Neuronal stem cell (in vitro differentiated cells): ENCODE measurements around the gene NLRP2B.

Experiments
- DNase-seq: peaks from one replicate; pipeline ENCODE4 v3.0.0-alpha.2; 2013; ENCODE audit warnings: low spot score
- H2AFZ ChIP-seq: one replicate; pipeline ENCODE4 v1.6.1; 2013; ENCODE audit warnings: mild to moderate bottlenecking, low read length, inconsistent platforms
- H2AK5ac ChIP-seq: 2 replicates; pipeline ENCODE4 v1.6.1; 2013; ENCODE audit warnings: low read depth, mild to moderate bottlenecking, inconsistent platforms, low read length, moderate library complexity, mixed read lengths
- H2BK120ac ChIP-seq: 2 replicates; pipeline ENCODE4 v1.6.1; 2013; ENCODE audit warnings: low read depth, mild to moderate bottlenecking, inconsistent platforms, low read length, moderate library complexity, mixed read lengths
- H2BK12ac ChIP-seq: one replicate; pipeline ENCODE4 v1.6.1; 2013; ENCODE audit warnings: low read length, inconsistent platforms
- H2BK15ac ChIP-seq: 2 replicates; pipeline ENCODE4 v1.6.1; 2013; ENCODE audit warnings: mild to moderate bottlenecking, low read length, inconsistent platforms, mixed read lengths
- H2BK5ac ChIP-seq: one replicate; pipeline ENCODE4 v1.6.1; 2013; ENCODE audit warnings: inconsistent platforms, mild to moderate bottlenecking, low read length, moderate library complexity
- H3K14ac ChIP-seq: one replicate; pipeline ENCODE4 v1.6.1; 2013; ENCODE audit warnings: low read length, inconsistent platforms
- H3K18ac ChIP-seq: 2 replicates; pipeline ENCODE4 v1.6.1; 2013; ENCODE audit warnings: low read length, inconsistent platforms
- H3K23ac ChIP-seq: 2 replicates; pipeline ENCODE4 v1.6.1; 2013; ENCODE audit warnings: low read depth, mild to moderate bottlenecking, mixed read lengths, low read length, inconsistent platforms; ENCODE audit not compliant: poor library complexity
- H3K27ac ChIP-seq: replicated peaks from 3 replicates; pipeline ENCODE4 v1.5.1; 2013; ENCODE audit warnings: low read length, inconsistent platforms
- H3K27me3 ChIP-seq, 3 experiments: 2 replicates each; pipeline ENCODE4 v1.6.1; 2013; ENCODE audit warnings: low read length in 3 of 3, mild to moderate bottlenecking in 2 of 3, inconsistent platforms in 1 of 3, low read depth in 1 of 3, mixed read lengths in 1 of 3, moderate library complexity in 1 of 3; ENCODE audit not compliant: control insufficient read depth in 3 of 3, insufficient read depth in 3 of 3
- H3K36me3 ChIP-seq, 2 donors: replicated peaks in 1 of 2; 2 replicates each; pipeline ENCODE4 v1.6.1; 2013; ENCODE audit warnings: low read length in 2 of 2; ENCODE audit not compliant: control insufficient read depth in 2 of 2, insufficient read depth in 2 of 2
- H3K4ac ChIP-seq: 2 replicates; pipeline ENCODE4 v1.6.1; 2013; ENCODE audit warnings: inconsistent platforms, mild to moderate bottlenecking, low read length, moderate library complexity
- H3K4me1 ChIP-seq, 2 donors: 1 replicate in 1 of 2; 2 replicates in 1 of 2; pipeline ENCODE4 v1.6.1; 2013; ENCODE audit warnings: low read length in 2 of 2, low read depth in 1 of 2; ENCODE audit not compliant: control insufficient read depth in 2 of 2, insufficient read depth in 1 of 2
- H3K4me2 ChIP-seq: one replicate; pipeline ENCODE4 v1.6.1; 2013; ENCODE audit warnings: mild to moderate bottlenecking, low read length, inconsistent platforms; ENCODE audit not compliant: insufficient read depth, poor library complexity, severe bottlenecking
- H3K4me3 ChIP-seq, 2 donors: 2 replicates each; pipeline ENCODE4 v1.5.1; 2013; ENCODE audit warnings: low read length in 2 of 2, mild to moderate bottlenecking in 2 of 2, inconsistent platforms in 1 of 2, moderate library complexity in 1 of 2
- H3K79me1 ChIP-seq: one replicate; pipeline ENCODE4 v1.6.1; 2013; ENCODE audit warnings: low read depth, mild to moderate bottlenecking, inconsistent platforms, low read length, moderate library complexity
- H3K9ac ChIP-seq: one replicate; pipeline ENCODE4 v1.6.1; 2013; ENCODE audit warnings: mild to moderate bottlenecking, low read depth, low read length, inconsistent platforms; ENCODE audit not compliant: poor library complexity
- H3K9me3 ChIP-seq, 2 donors: replicated peaks in 1 of 2; 2 replicates each; pipeline versions ENCODE3 to v1.6.1; 2013; ENCODE audit warnings: low read length in 2 of 2, mild to moderate bottlenecking in 2 of 2, inconsistent platforms in 1 of 2, low read depth in 1 of 2, mixed read lengths in 1 of 2, moderate library complexity in 1 of 2; ENCODE audit not compliant: control insufficient read depth in 2 of 2, insufficient read depth in 1 of 2
- H4K8ac ChIP-seq: one replicate; pipeline ENCODE4 v1.6.1; 2013; ENCODE audit warnings: low read depth, mild to moderate bottlenecking, inconsistent platforms, low read length, moderate library complexity
- H4K91ac ChIP-seq: one replicate; pipeline ENCODE4 v1.6.1; 2013; ENCODE audit warnings: low read length, low read depth, mild to moderate bottlenecking, inconsistent platforms; ENCODE audit not compliant: poor library complexity
- WGBS, 2 donors: extraction: QIAGEN DNeasy Blood & Tissue Kit; methylation state at CpG; one replicate each; pipeline ENCODE4 v1.1.7; 2013; ENCODE audit warnings: missing lambda C conversion rate in 2 of 2, mixed read lengths in 1 of 2; ENCODE audit not compliant: insufficient read length in 2 of 2, insufficient replicate concordance in 1 of 2; ENCODE audit errors: extremely low coverage in 2 of 2; 5-methylcytosine and 5-hydroxymethylcytosine counted together

The NLRP2B gene

DNA sequence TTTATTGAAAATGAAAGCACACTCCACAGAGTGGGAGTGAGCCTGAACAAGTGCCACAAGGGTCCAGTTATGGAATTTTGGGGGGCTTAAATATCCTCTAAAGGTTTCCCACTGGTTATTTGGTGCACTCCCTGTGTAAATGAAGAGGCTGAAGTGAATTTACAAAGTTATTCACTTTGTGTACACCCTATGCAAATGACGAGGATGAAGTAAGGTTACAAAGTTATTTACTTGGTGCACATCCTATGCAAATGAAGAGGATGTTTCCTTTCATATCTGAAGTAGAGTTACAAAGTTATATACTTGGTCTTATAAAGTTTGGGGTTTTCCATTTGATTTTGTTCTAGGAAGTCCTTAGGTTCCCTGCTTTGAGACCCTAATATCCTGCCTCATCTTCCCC is 13.1 kb downstream of the NLRP2B start:
- no peaks in the 10 kb centered on the region for H3K27me3 ChIP-seq
- DNase-seq = no peak
- no peaks in the 10 kb centered on the region for H3K79me1 ChIP-seq
- no peak overlapping the region for H3K14ac ChIP-seq
- no peak overlapping the region for H2BK15ac ChIP-seq
- no peak overlapping the region for H2BK12ac ChIP-seq
- no peak overlapping the region for H2AK5ac ChIP-seq
- no peak overlapping the region for H2BK5ac ChIP-seq
- H3K9me3 ChIP-seq = no peaks in the 10 kb centered on the region
- H2AFZ ChIP-seq = no peak overlapping the region
- no peak overlapping the region for H3K9ac ChIP-seq
- no CpG with 5 or more reads among the region's 1 CpG for WGBS, 2 donors
- H4K8ac ChIP-seq = no peak overlapping the region
- H3K27ac ChIP-seq = no peak overlapping the region
- H3K4me2 ChIP-seq = no peak overlapping the region
- H2BK120ac ChIP-seq = no peak overlapping the region
- H4K91ac ChIP-seq = no peak overlapping the region
- H3K36me3 ChIP-seq = no peaks in the 10 kb centered on the region
- no peak overlapping the region for H3K23ac ChIP-seq
- no peak overlapping the region for H3K18ac ChIP-seq
- H3K4me3 ChIP-seq = no peak overlapping the region
- H3K4me1 ChIP-seq = no peaks in the 10 kb centered on the region
- no peak overlapping the region for H3K4ac ChIP-seq

DNA sequence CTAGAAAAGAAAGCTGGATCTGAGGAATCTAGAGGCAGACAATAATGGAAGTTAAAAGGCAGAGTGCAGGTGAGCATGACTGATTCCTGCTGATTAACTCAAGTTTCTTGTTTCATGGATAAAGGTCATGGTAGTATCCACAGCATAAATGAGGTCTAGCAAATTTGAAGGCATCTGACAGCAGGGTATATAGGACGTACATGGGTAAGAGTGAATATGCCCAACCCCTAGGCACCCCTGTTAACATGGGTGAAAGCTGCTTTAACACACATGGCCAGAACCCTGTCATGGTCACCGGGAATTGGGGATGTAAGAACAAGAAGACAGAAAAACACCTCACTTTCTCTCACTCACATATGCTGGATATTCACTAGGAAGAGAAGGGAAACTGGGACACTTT is 25.0 kb downstream of the NLRP2B start:
- H2BK15ac ChIP-seq = no peak overlapping the region
- no peak overlapping the region for H3K9ac ChIP-seq
- H3K4ac ChIP-seq = no peak overlapping the region
- H2AK5ac ChIP-seq = no peak overlapping the region
- no peak overlapping the region for H3K23ac ChIP-seq
- H2BK5ac ChIP-seq = no peak overlapping the region
- H4K8ac ChIP-seq = no peak overlapping the region
- H3K9me3 ChIP-seq = peaks cover 0 to 5% of the 10 kb centered on the region in 2 donors
- H3K14ac ChIP-seq = no peak overlapping the region
- no peaks in the 10 kb centered on the region for H3K27me3 ChIP-seq
- H3K4me2 ChIP-seq = no peak overlapping the region
- WGBS, 2 donors = no CpG with 5 or more reads among the region's 2 CpGs
- H3K79me1 ChIP-seq = no peaks in the 10 kb centered on the region
- no peaks in the 10 kb centered on the region for H3K36me3 ChIP-seq
- H2BK120ac ChIP-seq = no peak overlapping the region
- H3K4me1 ChIP-seq = peaks cover 0 to 3% of the 10 kb centered on the region in 2 donors
- H2BK12ac ChIP-seq = no peak overlapping the region
- H2AFZ ChIP-seq = no peak overlapping the region
- H3K4me3 ChIP-seq = no peak overlapping the region
- no peak for DNase-seq
- H3K27ac ChIP-seq = no peak overlapping the region
- no peak overlapping the region for H4K91ac ChIP-seq
- no peak overlapping the region for H3K18ac ChIP-seq

DNA sequence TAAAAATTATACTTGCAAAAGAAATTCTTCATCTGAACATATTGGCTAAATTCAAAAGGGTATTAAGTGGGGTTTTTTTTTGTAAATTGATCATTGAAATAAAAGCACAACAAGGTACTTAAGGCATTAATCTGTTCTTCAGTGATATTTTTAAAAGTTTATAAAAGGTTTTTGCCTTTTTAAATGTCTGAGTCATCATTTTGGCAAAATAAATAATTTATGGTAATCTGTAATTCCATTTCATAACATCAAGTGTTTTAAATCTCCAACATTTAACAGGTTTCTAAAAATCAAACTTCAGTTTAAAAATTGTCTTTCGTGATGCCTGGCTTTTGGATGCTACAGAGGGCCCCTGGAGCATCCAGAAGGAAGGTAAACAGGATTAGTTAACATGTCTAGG is 27.4 kb downstream of the NLRP2B start:
- no peak overlapping the region for H2BK120ac ChIP-seq
- no peak overlapping the region for H3K4ac ChIP-seq
- no peak overlapping the region for H2AFZ ChIP-seq
- H3K4me1 ChIP-seq = peaks cover 0 to 3% of the 10 kb centered on the region in 2 donors
- no peak overlapping the region for H3K27ac ChIP-seq
- H3K4me3 ChIP-seq = no peak overlapping the region
- H2BK5ac ChIP-seq = no peak overlapping the region
- no peak for DNase-seq
- no peak overlapping the region for H3K18ac ChIP-seq
- H3K36me3 ChIP-seq = no peaks in the 10 kb centered on the region
- no peak overlapping the region for H2AK5ac ChIP-seq
- no peak overlapping the region for H4K91ac ChIP-seq
- H2BK15ac ChIP-seq = no peak overlapping the region
- H3K27me3 ChIP-seq = no peaks in the 10 kb centered on the region
- H3K79me1 ChIP-seq = no peaks in the 10 kb centered on the region
- no peak overlapping the region for H3K14ac ChIP-seq
- H3K23ac ChIP-seq = no peak overlapping the region
- H3K9me3 ChIP-seq = peaks cover 0 to 5% of the 10 kb centered on the region in 2 donors
- H2BK12ac ChIP-seq = no peak overlapping the region
- no peak overlapping the region for H4K8ac ChIP-seq
- no peak overlapping the region for H3K4me2 ChIP-seq
- WGBS, 2 donors = no CpG with 5 or more reads among the region's 1 CpG
- H3K9ac ChIP-seq = no peak overlapping the region

GRCh38 chrX:57651169-57651919 is 28.7 kb downstream of the NLRP2B start:
- Histone ChIP-seq H3K18ac (no peak overlapping the region), H2BK5ac (no peak overlapping the region), H3K27me3 (no peaks in the 10 kb centered on the region), H3K4me1 (peaks cover 0 to 3% of the 10 kb centered on the region in 2 donors), H4K91ac (no peak overlapping the region), H3K14ac (no peak overlapping the region), H3K27ac (no peak overlapping the region), H3K23ac (no peak overlapping the region), H4K8ac (no peak overlapping the region), H3K4ac (no peak overlapping the region), H2AFZ (peak overlapping the region; percentile 46), H3K9me3 (peaks cover 0 to 5% of the 10 kb centered on the region in 2 donors), H3K36me3 (no peaks in the 10 kb centered on the region), H2BK12ac (no peak overlapping the region), H3K4me2 (no peak overlapping the region), H3K9ac (no peak overlapping the region), H2BK120ac (no peak overlapping the region), H3K79me1 (no peaks in the 10 kb centered on the region), H3K4me3 (no peak overlapping the region), H2BK15ac (no peak overlapping the region), H2AK5ac (no peak overlapping the region)
- no CpG with 5 or more reads among the region's 4 CpGs for WGBS, 2 donors
- no peak for DNase-seq
